Activated T-cell treated with anti-CD3 and anti-CD28 coated beads, Interleukin-2, amount 50 U/mL, for 24 hours (primary cell): ENCODE measurements around the gene WDR18.
"Not testable (repeated sequence)": the region's sequence is repeated elsewhere in the genome, so short reads cannot be mapped to it uniquely, and the experiment has no call there.

Source experiments
- DNase-seq: peaks from one replicate; pipeline ENCODE4 v3.0.0-alpha.2; 2020
- H3K27ac Mint-ChIP-seq: 2 replicates; pipeline ENCODE4 v1.8.0; 2020; ENCODE audit warnings: mild to moderate bottlenecking, mixed read lengths
- H3K27me3 Mint-ChIP-seq: 2 replicates; pipeline ENCODE4 v1.8.0; 2020; ENCODE audit warnings: mixed read lengths
- H3K36me3 Mint-ChIP-seq: 2 replicates; pipeline ENCODE4 v1.8.0; 2020; ENCODE audit warnings: low read depth, mixed read lengths
- H3K4me1 Mint-ChIP-seq: 2 replicates; pipeline ENCODE4 v1.8.0; 2020; ENCODE audit warnings: low read depth, mixed read lengths
- H3K4me3 Mint-ChIP-seq: 2 replicates; pipeline ENCODE4 v1.8.0; 2020; ENCODE audit warnings: mild to moderate bottlenecking, moderate library complexity, mixed read lengths
- H3K9me3 Mint-ChIP-seq: 2 replicates; pipeline ENCODE4 v1.8.0; 2020; ENCODE audit warnings: mixed read lengths

The WDR18 gene

DNA sequence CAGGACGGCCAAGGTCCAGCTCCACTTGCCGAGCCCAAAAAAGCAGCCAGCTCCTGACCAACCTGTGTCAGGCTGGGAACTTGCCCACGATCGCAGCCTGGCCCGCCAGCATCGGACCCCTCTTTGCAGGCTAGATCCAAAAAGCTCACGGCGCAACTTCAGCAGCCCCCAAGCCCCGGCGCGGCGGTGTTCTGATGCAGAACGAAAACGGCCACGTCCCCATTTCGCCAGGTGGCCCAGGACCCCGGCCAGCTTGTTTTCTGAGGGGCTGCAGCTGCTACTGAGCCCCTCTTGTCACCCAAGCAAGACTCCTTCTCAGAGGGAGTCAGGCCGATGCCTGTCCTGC, 35.4 kb downstream of the WDR18 start:
- Mint-ChIP-seq H3K4me1 (peaks cover 50% of the 10 kb centered on the region), H3K27ac (peak overlapping the region; percentile 93), H3K9me3 (no peaks in the 10 kb centered on the region), H3K4me3 (peak overlapping the region; percentile 93), H3K36me3 (peaks cover 43% of the 10 kb centered on the region), H3K27me3 (no peaks in the 10 kb centered on the region)
- DNase-seq = no peak

DNA sequence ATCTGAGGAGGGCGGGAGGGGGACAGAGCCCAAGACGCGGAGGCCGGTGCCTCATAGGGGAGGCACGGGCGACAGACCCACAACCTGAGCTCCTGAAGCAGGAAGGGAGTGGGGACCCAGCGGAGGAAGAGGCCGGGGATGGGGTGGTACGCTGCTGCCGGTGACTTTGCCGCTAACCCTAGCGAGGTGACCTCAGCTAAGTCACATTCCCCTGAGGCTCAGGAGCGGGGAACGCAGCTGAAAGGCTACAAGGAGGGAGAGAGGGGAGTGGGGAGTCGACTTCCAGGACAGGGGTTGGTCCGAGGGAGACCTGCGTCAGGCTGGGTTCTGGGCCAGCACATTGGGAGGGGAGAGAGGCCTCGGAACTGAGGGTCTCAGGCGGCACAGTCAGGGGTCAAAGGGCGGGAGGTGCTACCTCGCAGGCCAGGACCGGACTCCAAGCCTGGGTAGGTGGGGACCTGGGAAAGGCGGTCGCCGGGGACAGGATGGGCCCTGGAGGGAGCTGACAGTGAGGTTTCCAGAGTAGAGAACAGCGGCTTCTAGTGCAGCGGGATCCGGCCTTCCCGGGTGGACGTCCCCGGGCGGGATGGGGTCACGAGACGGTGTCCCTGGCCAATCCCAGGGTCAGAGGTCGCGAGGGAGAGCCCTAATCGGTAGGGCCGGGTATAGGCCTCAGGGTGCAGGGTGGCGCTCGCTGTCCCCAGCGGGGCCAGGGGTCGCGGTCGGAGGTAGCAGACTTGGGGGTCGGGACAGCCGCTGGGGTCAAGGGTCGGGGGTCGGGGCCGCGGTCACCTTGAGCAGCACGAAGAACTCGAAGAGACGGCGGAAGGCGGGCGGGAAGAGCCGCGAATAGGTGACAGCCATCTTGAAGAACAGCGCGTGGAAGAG, 36.1 kb downstream of the WDR18 start:
- H3K27me3 Mint-ChIP-seq = no peaks in the 10 kb centered on the region
- peaks cover 52% of the 10 kb centered on the region for H3K4me1 Mint-ChIP-seq
- peak overlapping the region; percentile 93 for H3K4me3 Mint-ChIP-seq
- peak overlapping the region; percentile 93 for H3K27ac Mint-ChIP-seq
- peak; percentile 65 for DNase-seq
- no peaks in the 10 kb centered on the region for H3K9me3 Mint-ChIP-seq
- H3K36me3 Mint-ChIP-seq = peaks cover 43% of the 10 kb centered on the region

DNA sequence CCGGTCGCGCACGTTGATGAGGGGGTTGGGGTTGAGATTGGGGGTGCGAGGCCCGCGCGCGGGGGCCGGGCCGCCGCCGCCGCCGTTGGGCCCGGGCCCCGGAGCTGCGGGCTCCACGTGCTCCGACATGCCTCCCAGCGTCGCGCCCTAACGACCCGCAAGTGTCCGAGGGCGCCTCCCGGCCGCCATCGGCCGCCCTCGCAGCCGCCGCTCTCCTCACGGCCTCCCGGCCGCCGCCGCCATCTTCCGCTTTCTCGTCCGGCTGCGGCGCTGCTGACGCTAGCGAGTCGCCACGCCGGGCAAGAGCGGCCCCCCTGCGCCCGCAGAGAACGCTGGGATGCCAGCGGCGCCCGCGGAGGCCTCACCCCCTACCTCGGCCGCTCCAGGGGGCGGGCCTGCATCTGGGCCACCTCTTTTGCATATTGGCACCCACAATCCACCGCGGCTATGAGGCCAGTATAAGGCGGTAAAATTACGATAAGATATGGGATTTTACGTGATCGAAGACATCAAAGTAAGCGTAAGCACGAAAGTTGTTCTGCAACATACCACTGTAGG, 36.8 kb downstream of the WDR18 start, which contains the start of gene TMEM259:
Gene TMEM259, minus strand, starts transcription at position 256 of the 558 bp plus-strand sequence. Its CDS starts 127 bp downstream, at position 129.
- Mint-ChIP-seq H3K36me3 (peaks cover 38% of the 10 kb centered on the region), H3K4me3 (peak within 1 kb of the TSS; percentile 93), H3K27me3 (no peaks in the 10 kb centered on the region), H3K9me3 (no peaks in the 10 kb centered on the region), H3K27ac (peak within 1 kb of the TSS; percentile 100), H3K4me1 (peaks cover 49% of the 10 kb centered on the region)
- peak; percentile 97 for DNase-seq

DNA sequence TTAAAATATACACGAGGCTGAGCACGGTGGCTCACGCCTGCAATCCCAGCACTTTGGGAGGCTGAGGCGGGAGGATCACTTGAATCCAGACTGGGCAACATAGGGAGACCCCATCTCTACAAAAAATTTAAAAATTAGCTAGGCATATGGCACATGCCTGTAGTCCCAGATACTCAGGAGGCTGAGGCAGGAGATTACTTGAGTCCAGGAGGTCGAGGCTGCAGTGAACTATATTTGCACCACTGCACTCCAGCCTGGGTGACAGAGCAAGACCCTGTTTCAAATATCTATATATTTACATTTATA, 39.7 kb downstream of the WDR18 start:
- not testable (repeated sequence) for H3K4me3 Mint-ChIP-seq, H3K27me3 Mint-ChIP-seq, DNase-seq, H3K9me3 Mint-ChIP-seq, H3K27ac Mint-ChIP-seq
- peaks cover 34% of the 10 kb centered on the region for H3K4me1 Mint-ChIP-seq
- peaks cover 24% of the 10 kb centered on the region for H3K36me3 Mint-ChIP-seq

DNA sequence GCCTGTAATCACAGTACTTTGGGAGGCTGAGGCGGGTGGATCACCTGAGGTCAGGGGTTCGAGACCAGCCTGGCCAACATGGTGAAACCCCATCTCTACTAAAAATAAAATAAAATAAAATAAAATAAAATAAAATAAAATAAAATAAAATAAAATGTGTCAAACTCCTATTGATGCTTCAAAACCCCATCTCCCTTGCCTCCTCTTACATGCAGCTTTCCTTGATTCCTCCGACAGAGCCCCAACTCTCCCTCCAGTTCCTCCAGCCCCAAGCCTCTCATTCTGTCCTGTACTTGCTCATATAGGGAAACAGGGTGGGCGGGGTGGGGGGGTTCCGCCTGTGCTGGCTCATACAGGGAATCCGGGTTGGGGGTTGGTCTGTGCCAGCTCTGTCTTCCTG, 40.9 kb downstream of the WDR18 start:
- H3K4me3 Mint-ChIP-seq, DNase-seq, H3K27me3 Mint-ChIP-seq, H3K27ac Mint-ChIP-seq, H3K9me3 Mint-ChIP-seq: not testable (repeated sequence)
- Mint-ChIP-seq H3K4me1 (peaks cover 30% of the 10 kb centered on the region), H3K36me3 (peaks cover 18% of the 10 kb centered on the region)

DNA sequence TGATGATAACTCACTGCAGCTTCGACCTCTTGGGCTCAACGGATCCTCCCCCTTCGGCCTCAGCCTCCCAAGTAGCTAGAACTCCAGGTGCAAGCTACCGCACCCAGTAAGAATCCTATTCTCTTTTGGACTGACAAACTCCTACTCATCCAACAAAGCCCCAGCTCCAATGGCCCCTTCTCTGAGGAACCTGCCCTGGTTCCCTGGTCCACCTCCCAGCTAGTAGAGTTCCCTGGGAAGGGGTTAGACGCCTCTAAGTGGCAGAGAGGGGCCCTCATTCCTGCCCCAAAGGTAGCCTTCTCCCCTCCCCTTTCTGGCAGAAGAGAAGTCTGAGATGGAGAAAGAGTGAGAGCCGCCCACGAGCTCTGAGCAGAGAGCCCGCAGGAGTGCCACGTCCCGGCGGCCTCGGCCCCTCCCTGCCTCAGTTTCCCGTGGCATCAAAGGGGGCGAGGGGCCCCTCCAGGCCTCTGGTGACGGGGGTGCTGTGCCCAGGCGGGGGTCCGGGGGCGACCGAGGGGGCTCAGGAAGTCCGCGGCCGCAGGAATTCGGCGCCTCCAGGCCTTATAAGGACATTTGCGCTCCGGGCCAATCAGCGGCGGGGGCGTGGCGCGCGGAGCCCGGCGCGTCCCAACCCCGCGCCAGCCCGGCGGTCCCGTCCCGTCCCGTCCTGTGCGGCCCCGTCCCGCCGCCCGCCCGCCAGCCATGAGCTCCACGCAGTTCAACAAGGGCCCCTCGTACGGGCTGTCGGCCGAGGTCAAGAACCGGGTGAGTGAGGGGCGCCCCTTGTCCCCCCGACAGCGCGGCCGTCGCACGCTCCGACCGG, 42.0 kb downstream of the WDR18 start, which contains the start of gene CNN2:
Gene CNN2, plus strand, starts transcription at position 649 of the 823 bp plus-strand sequence. Its CDS starts 54 bp downstream, at position 703.
- H3K4me3 Mint-ChIP-seq = peak within 1 kb of the TSS; percentile 89
- peak within 1 kb of the TSS; percentile 91 for H3K27ac Mint-ChIP-seq
- no peaks in the 10 kb centered on the region for H3K9me3 Mint-ChIP-seq
- peak; percentile 82 for DNase-seq
- H3K36me3 Mint-ChIP-seq = peaks cover 20% of the 10 kb centered on the region
- peaks cover 38% of the 10 kb centered on the region for H3K4me1 Mint-ChIP-seq
- no peaks in the 10 kb centered on the region for H3K27me3 Mint-ChIP-seq

DNA sequence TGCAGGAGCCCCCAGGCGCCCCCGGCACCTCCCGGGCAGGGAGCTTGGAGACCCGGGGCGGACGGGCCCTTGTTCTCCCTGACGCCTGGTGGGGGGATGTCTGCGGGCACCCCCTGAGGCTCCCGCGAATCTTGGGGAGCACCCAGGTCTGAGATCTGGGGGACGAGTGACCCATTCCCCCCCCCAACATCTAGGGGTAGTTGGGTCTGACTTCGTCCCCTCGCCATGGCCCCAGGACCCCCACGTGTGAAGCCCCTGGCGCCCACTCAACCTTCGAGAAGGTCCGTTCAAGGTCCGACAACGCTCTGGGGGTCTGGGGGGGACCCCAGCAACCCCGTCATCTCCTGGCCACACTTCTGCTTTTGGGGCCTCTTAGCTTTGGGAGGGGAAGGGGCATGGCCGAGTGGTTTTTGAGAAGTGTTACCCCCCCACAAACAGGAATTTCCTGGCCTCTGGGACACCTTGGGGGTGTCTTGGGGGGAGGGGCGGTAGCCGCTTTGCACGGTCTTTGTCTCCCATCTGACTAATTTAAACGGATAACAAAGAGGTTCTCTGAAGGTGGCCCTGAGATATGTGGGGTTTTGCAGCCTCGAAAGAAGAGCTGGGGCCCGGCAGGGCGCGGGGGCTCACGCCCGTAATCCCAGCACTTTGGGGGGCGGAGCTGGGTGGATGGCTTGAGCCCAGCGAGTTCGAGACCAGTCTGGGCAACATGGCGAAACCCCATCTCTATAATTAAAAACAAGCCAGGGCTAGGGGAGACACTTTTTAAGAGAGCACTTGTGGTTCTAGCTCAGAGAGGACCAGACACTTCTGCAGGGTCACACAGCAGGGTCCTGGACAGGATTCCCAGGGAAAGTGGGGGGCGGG, 42.9 kb downstream of the WDR18 start:
- peak overlapping the region; percentile 91 for H3K27ac Mint-ChIP-seq
- H3K4me3 Mint-ChIP-seq = peak overlapping the region; percentile 89
- DNase-seq = peak; percentile 60
- H3K4me1 Mint-ChIP-seq = peaks cover 31% of the 10 kb centered on the region
- H3K27me3 Mint-ChIP-seq = no peaks in the 10 kb centered on the region
- peaks cover 24% of the 10 kb centered on the region for H3K36me3 Mint-ChIP-seq
- no peaks in the 10 kb centered on the region for H3K9me3 Mint-ChIP-seq

DNA sequence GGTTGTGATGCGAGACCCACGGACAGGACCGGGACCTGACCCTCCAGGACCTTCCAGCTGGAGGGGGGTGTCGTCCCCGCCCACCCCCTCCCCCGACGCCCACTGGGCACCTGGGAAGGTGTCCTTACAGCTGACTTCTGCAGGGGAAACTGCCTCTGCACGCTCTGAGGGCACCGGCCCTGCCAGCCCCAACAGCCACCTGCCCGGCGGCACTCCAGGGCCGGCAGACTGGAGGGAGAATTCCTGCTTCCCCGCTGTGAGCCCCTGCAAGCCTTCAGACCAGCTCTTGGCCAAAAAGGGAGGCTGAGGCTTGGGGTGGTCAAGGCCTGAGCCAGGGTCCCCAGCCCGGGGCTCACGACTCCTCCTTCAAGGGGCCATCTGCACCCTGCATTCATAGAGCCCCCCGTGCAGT, 43.5 kb downstream of the WDR18 start:
- H3K9me3 Mint-ChIP-seq = no peaks in the 10 kb centered on the region

DNA sequence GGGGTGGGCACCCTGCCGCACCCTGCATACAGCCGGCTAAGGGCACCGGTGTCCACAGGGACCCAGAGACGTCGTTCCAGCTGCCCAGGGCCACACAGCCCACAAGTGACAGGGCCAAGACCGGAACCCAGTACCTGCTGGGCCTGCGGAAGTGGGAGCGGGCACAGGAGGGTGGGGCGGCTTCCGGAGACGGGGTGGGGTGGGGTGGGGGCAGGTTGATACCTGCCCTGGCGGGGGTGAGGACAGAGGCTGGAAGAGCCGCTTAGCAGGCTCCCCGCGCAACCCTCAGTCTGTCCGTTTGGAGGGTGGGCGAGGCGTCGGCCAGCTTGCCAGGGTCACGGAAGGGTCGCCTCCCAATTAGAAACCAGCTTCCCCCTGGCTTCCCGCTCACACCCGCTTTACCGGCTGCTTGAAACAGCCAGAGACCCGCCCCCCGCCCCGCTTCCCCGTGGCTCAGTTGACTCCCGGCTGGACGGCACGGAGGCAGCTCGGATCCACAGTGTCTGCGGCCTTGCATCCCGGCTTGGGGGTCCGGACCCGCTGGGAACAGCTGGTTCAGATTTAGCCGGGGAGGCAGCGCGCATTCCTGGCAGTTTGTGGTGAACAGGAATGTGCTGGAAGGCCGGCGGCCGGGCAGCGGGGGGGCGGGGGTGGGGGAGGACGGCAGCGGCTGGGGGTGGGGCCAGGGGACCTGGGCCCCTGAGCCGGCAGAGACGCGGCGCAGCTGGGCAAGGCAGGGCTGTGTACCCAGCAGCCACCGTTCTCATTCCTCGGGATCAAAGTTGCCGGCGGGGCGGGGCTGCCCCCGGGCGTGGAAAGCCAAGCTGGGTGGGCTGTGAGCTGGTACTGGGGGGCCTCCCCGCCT, 44.1 kb downstream of the WDR18 start:
- H3K27ac Mint-ChIP-seq = peak overlapping the region; percentile 81
- H3K27me3 Mint-ChIP-seq = no peaks in the 10 kb centered on the region
- peak; percentile 69 for DNase-seq
- H3K4me3 Mint-ChIP-seq = peak overlapping the region; percentile 89
- H3K36me3 Mint-ChIP-seq = peaks cover 37% of the 10 kb centered on the region
- H3K4me1 Mint-ChIP-seq = peaks cover 37% of the 10 kb centered on the region
- H3K9me3 Mint-ChIP-seq = no peaks in the 10 kb centered on the region

More for the DNA sequence above, 43.5 kb downstream of the WDR18 start:
- peaks cover 30% of the 10 kb centered on the region for H3K36me3 Mint-ChIP-seq
- peaks cover 35% of the 10 kb centered on the region for H3K4me1 Mint-ChIP-seq
- DNase-seq = no peak
- H3K4me3 Mint-ChIP-seq = peak overlapping the region; percentile 89
- H3K27ac Mint-ChIP-seq = peak overlapping the region; percentile 91
- H3K27me3 Mint-ChIP-seq = no peaks in the 10 kb centered on the region

DNA sequence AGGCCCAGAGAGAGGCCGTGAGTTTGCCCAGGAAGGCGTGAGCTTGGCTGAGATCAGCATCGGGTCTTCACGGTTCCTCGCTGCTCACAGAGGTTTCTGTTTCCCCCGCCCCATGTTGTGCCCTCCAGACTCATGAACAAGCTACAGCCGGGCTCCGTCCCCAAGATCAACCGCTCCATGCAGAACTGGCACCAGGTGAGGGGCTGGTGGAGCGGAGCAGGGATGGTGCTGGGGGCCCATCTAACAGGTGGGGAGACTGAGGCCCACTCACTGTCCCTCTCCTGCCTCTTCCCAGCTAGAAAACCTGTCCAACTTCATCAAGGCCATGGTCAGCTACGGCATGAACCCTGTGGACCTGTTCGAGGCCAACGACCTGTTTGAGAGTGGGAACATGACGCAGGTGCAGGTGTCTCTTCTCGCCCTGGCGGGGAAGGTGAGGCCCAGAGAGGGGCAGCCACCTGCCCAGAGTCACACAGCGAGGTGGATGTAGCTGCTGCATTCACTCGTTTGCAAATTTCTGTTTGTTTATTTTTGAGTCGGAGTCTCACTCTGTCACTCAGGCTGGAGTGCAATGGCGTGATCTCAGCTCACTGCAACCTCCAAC, 48.2 kb downstream of the WDR18 start:
- H3K9me3 Mint-ChIP-seq = no peaks in the 10 kb centered on the region
- H3K27me3 Mint-ChIP-seq = no peaks in the 10 kb centered on the region
- H3K4me3 Mint-ChIP-seq = no peak overlapping the region
- DNase-seq = no peak
- H3K36me3 Mint-ChIP-seq = peaks cover 48% of the 10 kb centered on the region
- H3K4me1 Mint-ChIP-seq = peaks cover 33% of the 10 kb centered on the region
- peak overlapping the region; percentile 33 for H3K27ac Mint-ChIP-seq

DNA sequence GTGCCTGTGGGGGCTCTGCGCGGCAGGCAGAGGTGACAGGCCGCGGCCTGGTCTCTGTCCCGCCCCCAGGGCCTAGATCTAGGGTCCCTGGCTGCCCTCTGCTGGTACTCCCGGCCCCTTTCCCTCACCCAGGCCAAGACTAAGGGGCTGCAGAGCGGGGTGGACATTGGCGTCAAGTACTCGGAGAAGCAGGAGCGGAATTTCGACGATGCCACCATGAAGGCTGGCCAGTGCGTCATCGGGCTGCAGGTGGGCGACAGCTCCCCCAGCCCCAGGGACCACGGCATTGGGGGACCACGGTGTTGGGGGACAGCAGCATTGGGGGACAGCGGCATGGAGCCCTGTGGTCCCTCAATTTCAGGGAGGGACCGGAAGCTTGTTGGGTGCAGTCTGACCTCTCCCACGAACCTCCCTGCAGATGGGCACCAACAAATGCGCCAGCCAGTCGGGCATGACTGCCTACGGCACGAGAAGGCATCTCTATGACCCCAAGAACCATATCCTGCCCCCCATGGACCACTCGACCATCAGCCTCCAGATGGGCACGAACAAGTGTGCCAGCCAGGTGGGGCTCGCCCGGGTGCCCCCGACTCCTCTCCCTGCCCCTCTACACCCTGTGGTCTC, 52.0 kb downstream of the WDR18 start:
- Mint-ChIP-seq H3K9me3 (no peaks in the 10 kb centered on the region), H3K4me1 (peaks cover 49% of the 10 kb centered on the region), H3K27me3 (no peaks in the 10 kb centered on the region), H3K4me3 (no peak overlapping the region), H3K36me3 (peaks cover 54% of the 10 kb centered on the region), H3K27ac (no peak overlapping the region)
- DNase-seq = no peak

DNA sequence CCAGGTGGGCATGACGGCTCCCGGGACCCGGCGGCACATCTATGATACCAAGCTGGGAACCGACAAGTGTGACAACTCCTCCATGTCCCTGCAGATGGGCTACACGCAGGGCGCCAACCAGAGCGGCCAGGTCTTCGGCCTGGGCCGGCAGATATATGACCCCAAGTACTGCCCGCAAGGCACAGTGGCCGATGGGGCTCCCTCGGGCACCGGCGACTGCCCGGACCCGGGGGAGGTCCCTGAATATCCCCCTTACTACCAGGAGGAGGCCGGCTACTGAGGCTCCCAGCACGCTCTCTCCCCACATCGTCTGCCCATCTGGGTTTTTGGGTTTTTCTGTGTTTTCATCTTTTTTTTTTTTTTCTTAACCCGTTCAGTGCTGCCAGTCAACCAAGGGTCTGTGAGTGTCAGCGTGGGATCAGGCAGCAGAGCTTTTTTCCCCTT, 53.5 kb downstream of the WDR18 start:
- H3K4me1 Mint-ChIP-seq = peaks cover 53% of the 10 kb centered on the region
- no peaks in the 10 kb centered on the region for H3K9me3 Mint-ChIP-seq
- DNase-seq = no peak
- peak overlapping the region; percentile 88 for H3K27ac Mint-ChIP-seq
- peaks cover 44% of the 10 kb centered on the region for H3K36me3 Mint-ChIP-seq
- H3K27me3 Mint-ChIP-seq = no peaks in the 10 kb centered on the region
- H3K4me3 Mint-ChIP-seq = peak overlapping the region; percentile 51
